Activated T-cell treated with anti-CD3 and anti-CD28 coated beads, Interleukin-2, amount 50 U/mL, for 1 hour (primary cell): Measurements from ENCODE around the gene GAREM2.

Experiments used
- DNase-seq: peaks from one replicate; pipeline ENCODE4 v3.0.0-alpha.2; 2020

Gene GAREM2

DNA sequence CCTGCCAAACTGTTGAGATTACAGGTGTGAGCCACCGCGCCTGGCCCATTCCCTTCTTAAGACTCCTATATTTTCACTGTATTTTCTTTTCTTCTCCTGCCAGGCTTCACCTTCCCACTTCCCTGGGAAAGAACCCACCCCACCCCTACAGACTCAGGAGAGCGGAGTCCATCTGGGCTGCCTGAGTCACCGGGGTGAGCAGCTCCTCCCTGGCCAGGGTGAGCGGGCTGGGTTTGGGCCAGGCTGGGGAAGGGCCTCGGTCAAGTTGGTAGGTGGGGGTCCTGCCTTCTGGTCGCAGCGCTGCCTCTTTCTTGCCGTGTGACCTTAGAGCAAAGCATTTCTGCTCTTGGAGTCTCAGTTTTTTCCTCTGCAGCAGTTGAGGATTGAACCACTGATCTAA lies 2.1 kb upstream of the GAREM2 start:
- no peak for DNase-seq

DNA sequence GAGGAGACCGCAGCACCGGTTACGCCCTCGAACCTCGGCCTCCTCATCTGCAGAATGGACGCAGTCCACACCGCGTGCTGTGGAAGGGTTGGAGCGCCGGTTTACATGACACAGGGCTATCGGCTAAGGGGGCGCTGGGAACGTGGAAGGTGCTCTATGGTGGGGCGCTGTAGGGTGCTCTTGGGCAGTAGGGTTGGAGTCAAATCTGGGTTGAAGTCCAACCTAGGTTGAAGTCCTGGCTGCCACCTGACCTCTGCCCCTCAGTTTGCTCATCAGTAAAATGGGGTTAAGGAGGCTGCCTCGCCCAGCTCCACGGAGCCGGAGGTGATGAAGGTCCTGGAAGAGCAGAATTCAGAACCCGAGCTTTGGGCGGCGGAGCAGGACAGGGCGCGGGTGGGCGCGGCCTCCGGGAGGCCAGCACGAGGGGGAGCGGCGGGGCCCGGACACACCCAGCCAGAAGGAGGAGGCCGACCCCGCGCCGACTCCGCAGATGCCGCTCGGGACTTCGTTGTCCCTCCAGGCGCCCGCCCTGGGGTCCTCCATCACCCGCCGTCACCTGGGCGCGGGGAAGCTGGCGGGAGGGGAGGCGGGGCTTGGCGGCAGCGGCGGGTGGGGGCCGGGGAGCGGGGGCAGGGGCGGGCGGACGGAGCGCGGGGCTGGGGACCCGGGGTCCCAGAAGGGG lies 558 bp upstream of the GAREM2 start:
- no peak for DNase-seq

- no peak for DNase-seq
Measured at GRCh38 chr2:26173776-26174482, 1.0 kb downstream of the GAREM2 start.

DNA sequence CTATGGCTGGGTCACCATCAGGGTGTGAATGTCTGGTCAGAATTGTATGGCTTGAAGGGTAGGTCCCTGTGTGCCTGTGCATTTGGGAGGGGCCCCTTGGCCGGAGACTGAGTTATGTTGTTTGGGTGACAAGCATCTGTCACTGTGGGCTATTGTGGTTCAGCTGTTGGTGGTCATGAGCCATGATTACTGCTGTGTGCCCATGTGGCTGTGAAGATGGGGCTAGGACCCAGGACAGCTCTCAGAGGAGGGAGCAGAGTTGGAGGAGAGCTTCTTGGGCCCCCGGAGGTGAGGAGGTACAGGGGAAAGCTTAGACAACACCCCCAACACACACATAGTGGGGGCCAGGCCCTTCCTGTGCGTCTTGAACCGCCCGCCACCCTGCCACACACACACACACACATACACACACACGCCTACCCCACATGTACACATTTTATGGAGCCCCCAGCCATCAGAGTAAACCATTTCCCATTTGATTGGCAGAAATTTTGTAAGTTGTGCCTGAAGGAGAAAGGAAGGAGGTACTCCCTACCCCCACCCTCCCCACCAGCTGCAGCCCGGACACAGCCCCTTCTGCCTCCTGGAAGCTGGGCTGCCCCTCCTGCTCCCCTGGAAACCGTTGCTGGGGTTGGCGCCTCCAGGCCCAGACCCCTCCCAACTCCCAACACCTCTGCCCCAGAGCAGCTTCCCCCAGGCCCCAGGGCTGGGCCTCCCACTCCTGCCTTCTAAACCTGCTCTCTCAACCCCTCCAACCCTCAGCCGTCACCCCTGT lies 2.0 kb downstream of the GAREM2 start:
- DNase-seq: no peak

- no peak for DNase-seq
Measured at GRCh38 chr2:26175466-26176278, 2.8 kb downstream of the GAREM2 start.

DNA sequence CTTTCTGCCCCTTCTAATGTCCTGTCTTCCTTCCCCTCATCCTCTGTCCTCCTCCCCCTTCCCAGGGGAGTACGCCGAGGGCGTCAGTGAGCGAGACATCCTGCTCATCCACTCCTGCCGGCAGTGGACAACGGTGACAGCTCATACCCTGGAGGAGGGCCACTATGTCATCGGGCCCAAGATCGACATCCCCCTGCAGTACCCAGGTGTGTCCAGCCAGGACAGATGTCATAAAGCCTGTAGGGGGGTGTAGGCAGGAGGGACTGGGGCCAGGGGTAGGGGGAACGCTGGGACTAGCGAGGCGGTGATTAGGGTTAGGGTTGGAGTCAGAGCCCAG lies 3.4 kb downstream of the GAREM2 start:
- DNase-seq: no peak

DNA sequence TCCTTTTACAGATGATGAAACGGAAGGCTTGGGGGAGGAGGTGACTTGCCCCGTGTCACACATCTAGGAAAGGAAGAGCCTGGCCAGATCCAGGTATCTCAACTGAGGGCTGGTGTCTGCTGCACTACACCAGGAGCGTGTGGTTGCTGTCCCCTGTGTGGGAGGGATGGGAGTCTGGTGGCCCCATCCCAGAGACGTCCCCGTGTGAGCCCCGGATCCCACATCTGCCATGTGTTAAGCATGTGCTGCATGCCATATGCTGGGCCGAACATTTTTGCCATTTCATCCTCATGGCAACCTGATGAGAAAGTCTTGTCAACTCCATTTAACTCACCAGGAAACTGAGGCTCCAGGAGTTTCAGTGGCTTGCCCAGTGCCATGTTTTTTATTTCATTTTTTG lies 4.2 kb downstream of the GAREM2 start:
- DNase-seq: no peak

GRCh38 chr2:26178246-26178645 lies 5.4 kb downstream of the GAREM2 start:
- no peak for DNase-seq

GRCh38 chr2:26178746-26179436 lies 6.0 kb downstream of the GAREM2 start:
- no peak for DNase-seq

GRCh38 chr2:26179446-26179913 lies 6.6 kb downstream of the GAREM2 start:
- no peak for DNase-seq

GRCh38 chr2:26182441-26182840 lies 9.6 kb downstream of the GAREM2 start:
- no peak for DNase-seq

GRCh38 chr2:26182887-26183630 lies 10.2 kb downstream of the GAREM2 start:
- DNase-seq: no peak

DNA sequence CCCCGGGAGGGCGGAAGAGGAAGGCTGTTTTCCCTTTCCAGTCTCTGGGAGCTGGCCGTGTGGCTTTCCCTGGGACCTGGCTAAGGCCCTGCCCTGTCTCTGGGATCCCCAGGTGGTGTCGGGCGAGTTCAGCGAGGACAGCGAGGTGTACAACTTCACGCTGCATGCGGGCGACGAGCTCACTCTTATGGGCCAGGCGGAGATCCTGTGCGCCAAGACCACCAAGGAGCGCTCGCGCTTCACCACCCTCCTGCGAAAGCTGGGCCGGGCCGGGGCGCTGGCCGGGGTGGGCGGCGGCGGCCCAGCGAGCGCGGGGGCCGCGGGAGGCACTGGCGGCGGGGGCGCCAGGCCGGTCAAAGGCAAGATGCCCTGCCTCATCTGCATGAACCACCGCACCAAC lies 11.2 kb downstream of the GAREM2 start:
- no peak for DNase-seq

DNA sequence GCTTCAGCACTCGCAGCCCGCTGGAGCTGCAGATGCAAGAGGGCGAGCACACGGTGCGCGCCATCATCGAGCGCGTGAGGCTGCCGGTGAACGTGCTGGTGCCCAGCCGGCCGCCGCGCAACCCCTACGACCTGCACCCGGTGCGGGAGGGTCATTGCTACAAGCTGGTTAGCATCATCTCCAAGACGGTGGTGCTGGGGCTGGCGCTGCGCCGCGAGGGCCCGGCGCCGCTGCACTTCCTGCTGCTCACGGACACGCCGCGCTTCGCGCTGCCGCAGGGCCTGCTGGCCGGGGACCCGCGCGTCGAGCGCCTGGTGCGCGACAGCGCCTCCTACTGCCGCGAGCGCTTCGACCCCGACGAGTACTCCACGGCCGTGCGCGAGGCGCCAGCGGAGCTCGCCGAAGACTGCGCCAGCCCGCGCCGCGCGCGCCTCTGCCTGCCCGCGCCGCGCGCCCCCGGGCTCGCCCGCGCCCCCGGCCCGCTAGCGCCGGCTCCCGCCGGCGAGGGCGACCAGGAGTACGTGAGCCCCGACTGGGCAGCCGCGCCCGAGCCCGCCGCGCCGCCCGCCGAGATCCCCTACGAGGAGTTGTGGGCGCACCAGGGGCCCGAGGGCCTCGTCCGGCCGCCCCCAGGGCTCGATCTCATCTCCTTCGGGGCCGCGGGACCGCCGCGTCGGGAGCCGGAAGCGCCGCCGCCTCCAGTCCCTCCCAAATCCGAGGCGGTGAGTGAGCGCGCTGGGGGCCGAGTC lies 11.8 kb downstream of the GAREM2 start:
- DNase-seq: peak; percentile 91

DNA sequence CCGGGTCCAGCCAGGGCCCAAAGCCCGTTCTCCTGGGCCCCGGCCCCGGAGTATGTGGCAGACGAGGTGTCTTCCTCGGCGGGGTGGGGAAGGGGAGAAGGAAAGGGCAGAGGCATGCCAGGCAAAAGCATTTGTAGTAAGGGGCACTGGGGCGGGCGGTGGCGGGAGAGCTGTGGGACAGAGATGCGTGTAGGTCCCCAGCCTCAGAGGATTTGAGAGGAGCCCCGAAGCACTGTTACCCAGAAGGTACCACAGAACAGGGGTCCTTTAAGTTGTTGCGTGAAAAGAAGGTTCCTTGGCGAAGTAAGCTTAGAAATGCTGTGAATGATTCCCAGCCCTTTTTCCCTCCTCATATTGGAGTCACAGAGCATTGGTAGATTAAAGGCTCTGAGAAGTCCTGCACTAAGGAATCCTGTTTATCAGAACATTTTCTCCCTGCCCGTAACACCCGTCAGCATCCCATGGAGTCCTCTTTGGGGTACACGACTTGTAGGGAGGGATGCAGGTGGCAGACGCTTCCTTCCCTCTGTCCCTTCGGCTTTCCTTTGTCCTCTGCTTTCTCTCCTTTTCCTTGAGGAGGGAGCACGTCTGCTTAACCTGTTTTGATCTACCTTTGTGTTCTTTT lies 12.5 kb downstream of the GAREM2 start:
- no peak for DNase-seq

DNA sequence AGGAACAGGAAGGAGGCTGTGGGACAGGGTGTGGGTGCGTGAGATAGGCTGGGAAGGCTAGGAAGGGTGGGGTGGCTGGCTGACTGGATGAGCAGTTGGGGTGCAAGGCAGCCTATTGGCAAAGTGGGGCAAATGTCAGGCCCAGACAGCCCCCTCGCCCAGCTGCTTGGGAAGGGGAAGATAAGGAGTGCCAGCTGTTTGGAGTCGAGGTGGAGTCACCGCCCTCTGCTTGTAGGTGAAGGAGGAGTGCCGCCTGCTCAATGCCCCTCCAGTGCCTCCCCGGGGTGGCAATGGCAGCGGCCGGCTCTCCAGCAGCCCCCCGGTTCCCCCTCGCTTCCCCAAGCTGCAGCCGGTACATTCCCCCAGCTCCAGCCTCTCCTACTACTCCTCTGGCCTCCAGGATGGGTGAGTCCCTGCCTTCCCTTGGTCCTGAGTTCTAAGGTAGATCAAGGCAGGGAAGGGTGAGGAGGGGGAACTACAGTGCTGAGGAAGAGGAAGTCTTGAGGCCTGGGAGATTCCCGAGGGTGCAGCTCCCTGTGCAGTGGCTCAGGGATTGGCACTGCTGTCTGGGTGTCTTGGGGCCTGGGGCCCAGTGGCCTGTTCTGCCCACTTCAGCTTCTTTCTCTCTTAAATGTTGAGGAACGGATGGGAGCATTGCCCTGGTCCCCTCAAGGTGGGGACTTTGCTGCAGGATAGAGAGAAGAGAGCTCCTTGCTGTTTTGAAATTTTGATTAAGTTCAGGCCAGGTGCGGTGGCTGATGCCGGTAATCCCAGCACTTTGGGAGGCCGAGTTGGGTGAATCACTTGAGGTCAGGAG lies 13.3 kb downstream of the GAREM2 start:
- DNase-seq: no peak

GRCh38 chr2:26187114-26187513 lies 14.2 kb downstream of the GAREM2 start:
- DNase-seq: no peak

GRCh38 chr2:26187537-26188104 lies 14.7 kb downstream of the GAREM2 start:
- no peak for DNase-seq

DNA sequence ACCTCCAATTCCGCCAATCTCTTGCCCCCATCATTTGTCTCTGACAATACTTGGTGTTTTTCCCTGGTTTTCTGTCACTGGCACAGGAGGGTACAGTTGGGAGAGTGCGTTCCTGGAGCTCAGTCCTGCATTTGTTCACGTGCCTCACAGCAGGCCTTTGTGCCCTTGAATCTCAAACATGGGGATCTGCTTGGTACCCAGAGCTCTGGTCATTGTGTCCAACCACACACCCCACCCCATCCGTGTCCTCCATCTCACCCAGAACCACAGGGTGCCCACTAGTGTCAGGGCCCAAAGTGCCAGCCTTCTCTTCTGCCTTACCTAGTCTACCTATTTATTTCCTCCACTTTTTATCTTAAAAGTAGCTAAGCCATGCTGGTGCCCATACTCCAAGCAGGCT lies 16.2 kb downstream of the GAREM2 start:
- no peak for DNase-seq
